Thyroid gland (tissue), 4 donors: ENCODE measurements around the gene PIP4K2C. TPM values are rescaled to one million over a fixed set of nuclear protein-coding genes. Genes with fewer than 3 reads are reported as not detected.
A peak's percentile ranks its signal among the peaks of the same experiment; 100 is the strongest.

Source experiments
- DNase-seq, 2 donors: peaks; one replicate each; pipeline ENCODE4 v3.0.0-alpha.2; 2019
- H3K27ac ChIP-seq, 3 donors: fragments of 200-600 bp; sonication (generic); 1 replicate in 2 of 3; 2 replicates in 1 of 3; pipeline ENCODE4 v1.5.1; 2016 to 2019; ENCODE audit warnings: mild to moderate bottlenecking in 1 of 3, moderate library complexity in 1 of 3
- H3K27me3 ChIP-seq: fragments of 200-600 bp; sonication (generic); one replicate; pipeline ENCODE4 v1.5.1; 2019
- H3K36me3 ChIP-seq, 2 donors: fragments of 200-600 bp; sonication (generic); one replicate each; pipeline ENCODE4 v1.5.1; 2016 to 2019
- H3K4me1 ChIP-seq, 2 donors: fragments of 200-600 bp; sonication (generic); one replicate each; pipeline ENCODE4 v1.5.1; 2017 to 2019
- H3K4me3 ChIP-seq, 3 donors: fragments of 200-600 bp; sonication (generic); replicated peaks in 1 of 3; 1 replicate in 2 of 3; 2 replicates in 1 of 3; pipeline ENCODE4 v1.5.1; 2016; ENCODE audit warnings: mild to moderate bottlenecking in 1 of 3
- H3K9me3 ChIP-seq: fragments of 200-600 bp; sonication (generic); one replicate; pipeline ENCODE4 v1.5.1; 2017
- POLR2A ChIP-seq, 2 donors: fragments of 450-650 bp; IDR thresholded peaks; one replicate each; pipeline ENCODE4 v1.6.1; 2017; ENCODE audit warnings: antibody characterized with exemption in 2 of 2, mild to moderate bottlenecking in 2 of 2, moderate library complexity in 1 of 2
- WGBS, 2 donors: methylation state at CpG; one replicate each; pipeline ENCODE4 v1.1.5; 2017; 5-methylcytosine and 5-hydroxymethylcytosine counted together
- intact Hi-C: fragments of 100-400 bp; cut with DNase I; formaldehyde crosslinking; loops from one replicate; pipeline ENCODE4 v1.15.1; 2023
- total RNA-seq, 4 donors: library from RNA; depleted of rRNA; stranded (reverse); fragments of >200 nt; gene quantifications; one replicate each; pipeline ENCODE4 v1.2.3, GENCODE V29; 2016
- TF ChIP-seq, protein P1 (sequence below), 6 experiments: fragments of 200-600 bp in 3 of 6; fragments of 450-650 bp in 3 of 6; sonication (generic) in 3 of 6; IDR thresholded peaks; one replicate each; pipeline ENCODE4 v1.5.1; 2016 to 2019; ENCODE audit warnings: antibody characterized with exemption in 6 of 6, mild to moderate bottlenecking in 2 of 6, inconsistent platforms in 1 of 6, moderate library complexity in 1 of 6

PIP4K2C gene
- total RNA-seq, 4 donors from 2014 or later, result 29.6 to 82.6 (median 59.2) TPM

DNA sequence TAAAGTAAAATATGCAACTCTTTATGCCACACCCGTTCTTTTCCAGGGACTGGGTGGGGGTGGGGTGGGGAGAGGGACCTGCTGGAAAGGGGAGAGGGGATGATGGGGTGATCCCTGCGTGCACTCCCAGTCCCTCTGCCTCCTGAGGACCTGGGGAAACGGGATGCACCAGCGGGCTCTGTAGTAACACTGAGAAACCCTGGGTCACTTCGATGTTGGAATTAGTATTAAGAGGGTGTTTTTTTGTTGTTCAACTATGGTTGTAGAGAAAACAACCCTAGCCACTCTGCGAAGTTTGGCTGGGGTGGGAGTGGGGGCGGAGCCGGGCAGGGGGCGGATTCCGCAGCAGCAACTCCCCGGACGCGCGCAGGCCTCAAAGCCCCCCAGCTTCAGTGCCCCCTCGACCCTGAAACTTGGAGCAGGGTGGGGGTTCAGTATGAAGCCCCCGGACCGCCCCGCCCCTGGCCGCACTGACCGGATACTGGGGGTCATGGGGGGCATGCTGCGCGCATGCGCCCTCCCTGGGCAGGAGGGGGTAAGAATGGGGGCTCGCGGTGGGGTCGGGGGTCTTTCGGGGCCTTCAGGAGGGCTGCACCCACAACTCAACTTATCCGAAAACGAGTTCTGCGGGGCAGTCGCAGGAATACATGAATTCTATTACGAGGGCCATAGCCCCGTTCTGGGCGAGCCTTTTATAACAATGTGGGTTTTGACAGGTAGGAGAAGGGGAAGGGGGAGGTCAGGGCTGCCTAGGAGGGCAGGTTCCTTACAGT, 19.0 kb downstream of the PIP4K2C start:
- 18 to 37% methylated on average over 19 to 25 of the region's 34 CpGs for WGBS, 2 donors
- no peak for DNase-seq
- intact Hi-C loops, result no loop called here
- Histone ChIP-seq H3K4me3 (peak overlapping the region in 1 of 3 donors; percentile 52), H3K9me3 (no peaks in the 10 kb centered on the region), H3K36me3 (peaks cover 5% of the 10 kb centered on the region in 2 donors), H3K27ac (peak overlapping the region; percentile 1 to 56 (median 43)), H3K4me1 (peaks cover 23% of the 10 kb centered on the region in 2 donors), H3K27me3 (no peaks in the 10 kb centered on the region)
- TF ChIP-seq POLR2A (IDR thresholded peaks at IDR 0.05), result no peak
- TF ChIP-seq, protein P1, sequence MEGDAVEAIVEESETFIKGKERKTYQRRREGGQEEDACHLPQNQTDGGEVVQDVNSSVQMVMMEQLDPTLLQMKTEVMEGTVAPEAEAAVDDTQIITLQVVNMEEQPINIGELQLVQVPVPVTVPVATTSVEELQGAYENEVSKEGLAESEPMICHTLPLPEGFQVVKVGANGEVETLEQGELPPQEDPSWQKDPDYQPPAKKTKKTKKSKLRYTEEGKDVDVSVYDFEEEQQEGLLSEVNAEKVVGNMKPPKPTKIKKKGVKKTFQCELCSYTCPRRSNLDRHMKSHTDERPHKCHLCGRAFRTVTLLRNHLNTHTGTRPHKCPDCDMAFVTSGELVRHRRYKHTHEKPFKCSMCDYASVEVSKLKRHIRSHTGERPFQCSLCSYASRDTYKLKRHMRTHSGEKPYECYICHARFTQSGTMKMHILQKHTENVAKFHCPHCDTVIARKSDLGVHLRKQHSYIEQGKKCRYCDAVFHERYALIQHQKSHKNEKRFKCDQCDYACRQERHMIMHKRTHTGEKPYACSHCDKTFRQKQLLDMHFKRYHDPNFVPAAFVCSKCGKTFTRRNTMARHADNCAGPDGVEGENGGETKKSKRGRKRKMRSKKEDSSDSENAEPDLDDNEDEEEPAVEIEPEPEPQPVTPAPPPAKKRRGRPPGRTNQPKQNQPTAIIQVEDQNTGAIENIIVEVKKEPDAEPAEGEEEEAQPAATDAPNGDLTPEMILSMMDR (IDR thresholded peaks at IDR 0.05), result no peak

DNA sequence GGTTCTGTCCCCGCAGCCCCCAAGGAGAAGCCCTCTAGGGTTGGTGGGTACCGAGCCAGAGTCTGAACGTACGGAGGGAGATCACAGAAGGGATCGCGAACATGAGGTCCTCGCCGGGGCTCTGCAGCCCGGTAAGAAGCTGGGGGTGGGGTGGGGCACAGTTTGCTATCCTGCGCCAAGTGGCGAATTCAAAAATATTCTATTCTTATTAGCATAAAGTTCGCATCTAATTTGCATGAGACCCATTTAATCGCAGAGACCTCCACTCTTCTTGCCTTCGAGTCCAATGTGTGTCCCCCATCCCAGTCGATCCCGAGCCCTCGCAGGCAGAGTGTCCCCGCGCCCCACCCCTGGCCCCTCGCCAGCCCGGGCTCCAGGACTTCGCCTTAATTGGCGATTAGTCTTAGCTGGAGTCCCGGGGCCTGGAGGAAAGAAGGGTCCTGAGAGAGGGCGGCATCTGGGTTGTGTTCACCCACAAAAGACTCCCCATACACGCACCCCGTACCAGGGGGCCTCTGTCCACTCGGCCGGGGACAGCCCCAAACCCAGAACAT, 19.6 kb downstream of the PIP4K2C start:
- Histone ChIP-seq H3K27ac (peak overlapping the region; percentile 43 to 67 (median 64)), H3K4me1 (peaks cover 17 to 23% of the 10 kb centered on the region in 2 donors), H3K27me3 (no peaks in the 10 kb centered on the region), H3K9me3 (no peaks in the 10 kb centered on the region), H3K36me3 (peaks cover 5% of the 10 kb centered on the region in 2 donors), H3K4me3 (peak overlapping the region in 2 of 3 donors; percentile 32 to 52)
- 5 to 8% methylated on average over 19 to 27 of the region's 29 CpGs for WGBS, 2 donors
- intact Hi-C loops, result no loop called here
- TF ChIP-seq, protein P1 (IDR thresholded peaks at IDR 0.05), result no peak
- TF ChIP-seq POLR2A (IDR thresholded peaks at IDR 0.05), result no peak
- peak in 1 of 2 donors; percentile 25 for DNase-seq

DNA sequence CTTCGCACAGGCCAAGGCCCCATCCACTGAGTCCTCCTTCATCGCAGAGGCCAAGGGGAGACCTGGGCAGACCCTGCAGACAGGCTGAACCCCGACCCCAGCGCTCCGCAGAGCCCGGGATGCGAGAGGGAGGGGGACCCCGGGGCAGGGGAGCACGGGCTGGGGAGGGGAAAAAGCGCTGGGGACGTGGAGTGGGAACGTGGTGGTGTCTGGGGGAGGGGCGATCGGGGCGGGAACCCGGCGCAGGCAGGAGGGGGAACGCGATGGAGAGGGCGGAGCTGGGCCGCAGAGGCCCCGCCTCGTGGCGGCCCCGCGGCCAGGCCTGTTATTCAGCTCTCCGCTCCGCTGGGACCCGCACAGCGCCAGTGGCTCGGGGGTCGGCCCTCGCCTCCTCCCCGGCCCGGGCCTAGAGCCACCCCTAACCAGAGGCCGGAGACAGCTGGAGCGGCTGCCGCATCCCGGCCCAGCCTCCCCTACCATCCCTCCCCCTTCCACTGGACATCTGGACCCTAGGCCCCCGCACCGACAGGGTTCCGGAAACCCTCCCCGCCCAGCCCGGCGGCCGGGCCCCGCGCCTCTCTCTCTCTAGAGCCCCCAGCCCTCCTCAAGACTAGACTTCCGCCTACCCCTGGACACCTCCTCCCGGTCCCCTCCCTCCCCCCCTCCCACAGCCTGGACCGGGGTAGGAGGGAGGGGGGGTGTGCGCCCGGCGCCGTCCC, 20.3 kb downstream of the PIP4K2C start, which contains the start of gene ARHGEF25:
TSS of gene ARHGEF25 (plus strand) at position 328 of the 719 bp plus-strand sequence. CDS start 460 bp downstream, outside the sequence.
- TF ChIP-seq, protein P1 (IDR thresholded peaks at IDR 0.05), result no peak
- TF ChIP-seq POLR2A (IDR thresholded peaks at IDR 0.05), result no peak
- Histone ChIP-seq H3K4me3 (peak within 1 kb of the TSS in 2 of 3 donors; percentile 32 to 52), H3K4me1 (peaks cover 15 to 23% of the 10 kb centered on the region in 2 donors), H3K27me3 (no peaks in the 10 kb centered on the region), H3K27ac (peak within 1 kb of the TSS; percentile 52 to 67 (median 64)), H3K9me3 (no peaks in the 10 kb centered on the region), H3K36me3 (peaks cover 5% of the 10 kb centered on the region in 2 donors)
- intact Hi-C loops, result no loop called here
- 0 to 4% methylated on average over 9 to 18 of the region's 55 CpGs for WGBS, 2 donors
- DNase-seq, result peak; percentile 41 to 45

DNA sequence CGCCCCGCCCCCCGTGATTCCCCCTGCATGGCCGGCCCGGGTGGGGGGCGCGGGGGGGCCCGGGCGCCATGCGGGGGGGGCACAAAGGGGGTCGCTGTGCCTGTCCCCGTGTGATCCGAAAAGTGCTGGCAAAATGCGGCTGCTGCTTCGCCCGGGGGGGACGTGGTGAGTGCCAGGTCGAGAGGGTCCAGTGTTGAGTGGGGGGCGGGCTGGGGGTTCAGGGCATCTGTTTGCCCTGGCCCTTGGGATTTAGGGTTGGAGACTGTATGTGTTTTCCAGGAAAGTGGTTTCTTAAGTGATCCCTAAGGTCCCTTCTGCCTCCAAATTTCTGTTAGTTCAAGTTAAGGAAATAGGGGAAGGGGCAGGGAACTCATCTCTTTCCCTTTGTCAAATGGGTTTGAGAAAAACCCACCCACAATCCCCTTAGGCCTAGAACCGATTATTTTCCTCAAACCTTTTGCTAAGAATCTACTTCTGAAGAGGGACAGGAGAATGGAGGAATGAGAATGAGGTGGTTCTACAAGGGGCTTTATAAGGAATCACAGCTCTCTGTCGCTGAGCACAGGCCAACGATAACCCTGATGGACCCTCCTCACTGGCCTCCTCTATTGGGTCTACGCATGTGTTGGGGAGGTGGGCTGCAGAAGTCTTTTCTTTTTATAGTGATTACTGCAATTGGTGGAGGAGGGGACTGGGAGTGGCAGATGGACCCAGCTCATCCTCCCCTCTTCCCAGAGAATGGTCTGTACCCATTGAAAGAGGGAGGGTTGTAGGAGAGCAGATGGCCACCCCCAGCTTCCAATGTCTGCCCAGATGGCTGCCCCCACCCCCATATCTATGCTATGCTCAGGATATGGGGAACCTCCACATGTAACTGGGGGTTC, 21.1 kb downstream of the PIP4K2C start:
- Histone ChIP-seq H3K4me1 (peaks cover 15 to 23% of the 10 kb centered on the region in 2 donors), H3K27ac (peak overlapping the region in 2 of 3 donors; percentile 52 to 67), H3K36me3 (peaks cover 2 to 5% of the 10 kb centered on the region in 2 donors), H3K9me3 (no peaks in the 10 kb centered on the region), H3K27me3 (no peaks in the 10 kb centered on the region), H3K4me3 (peak overlapping the region in 2 of 3 donors; percentile 32 to 52)
- DNase-seq, result no peak
- intact Hi-C loops, result no loop called here
- 21 to 22% methylated on average over 11 to 12 of the region's 23 CpGs for WGBS, 2 donors
- no peak for TF ChIP-seq POLR2A (IDR thresholded peaks at IDR 0.05)
- TF ChIP-seq, protein P1 (IDR thresholded peaks at IDR 0.05), result no peak
